ENCODE results near the gene THAP12.
"Not testable (repeated sequence)": the region's sequence is repeated elsewhere in the genome, so short reads cannot be mapped to it uniquely, and the experiment has no call there.

THAP12 gene

GRCh38 chr11:76323804-76324203 is 57.1 kb downstream of the THAP12 start:
- DNase-seq, result no peak

GRCh38 chr11:76323375-76323774 is 57.6 kb downstream of the THAP12 start:
- not testable (repeated sequence) for DNase-seq

- DNase-seq, result no peak
These were observed 58.0 kb downstream of the THAP12 start for GRCh38 chr11:76322942-76323341.

- no peak for DNase-seq
These were observed 58.4 kb downstream of the THAP12 start for GRCh38 chr11:76322540-76322939.

GRCh38 chr11:76321820-76322524 is 59.0 kb downstream of the THAP12 start:
- DNase-seq, result no peak

GRCh38 chr11:76321340-76321739 is 59.6 kb downstream of the THAP12 start:
- DNase-seq, result no peak

GRCh38 chr11:76320929-76321328 is 60.0 kb downstream of the THAP12 start:
- no peak for DNase-seq

GRCh38 chr11:76319798-76320197 is 61.1 kb downstream of the THAP12 start:
- peak; percentile 25 for DNase-seq

- DNase-seq, result peak; percentile 48
These were observed 62.1 kb downstream of the THAP12 start for GRCh38 chr11:76318744-76319384.

- DNase-seq, result no peak
These were observed 63.6 kb downstream of the THAP12 start for GRCh38 chr11:76317296-76317695.

GRCh38 chr11:76316726-76317125 is 64.2 kb downstream of the THAP12 start:
- no peak for DNase-seq

- no peak for DNase-seq
These were observed 65.6 kb downstream of the THAP12 start for GRCh38 chr11:76315182-76315853.

GRCh38 chr11:76314741-76315090 is 66.2 kb downstream of the THAP12 start:
- DNase-seq, result no peak

- DNase-seq, result no peak
These were observed 66.8 kb downstream of the THAP12 start for GRCh38 chr11:76313913-76314740.

GRCh38 chr11:76313271-76313670 is 67.7 kb downstream of the THAP12 start:
- peak; percentile 42 for DNase-seq

- no peak for DNase-seq
These were observed 69.9 kb downstream of the THAP12 start for GRCh38 chr11:76310832-76311595.

- no peak for DNase-seq
These were observed 72.8 kb downstream of the THAP12 start for GRCh38 chr11:76307978-76308747.

- no peak for DNase-seq
These were observed 73.5 kb downstream of the THAP12 start for GRCh38 chr11:76307396-76307795.

- DNase-seq, result no peak
These were observed 77.5 kb downstream of the THAP12 start for GRCh38 chr11:76303399-76303798.

- DNase-seq, result no peak
These were observed 77.9 kb downstream of the THAP12 start for GRCh38 chr11:76302996-76303395.
